GM18517 (cell line): ENCODE data around the gene NR1I2.

Experiments used
- ATAC-seq: cut with Tn5 transposase; IDR thresholded peaks from one replicate; pipeline ENCODE4 v1.9.1; 2021; ENCODE audit warnings: mild to moderate bottlenecking, moderate library complexity; ENCODE audit not compliant: unreplicated experiment

The NR1I2 gene

GRCh38 chr3:119778811-119779210 is 3.1 kb upstream of the NR1I2 start:
- ATAC-seq = no peak

GRCh38 chr3:119779731-119780383 is 2.0 kb upstream of the NR1I2 start:
- peak; percentile 77 for ATAC-seq

GRCh38 chr3:119782460-119782859 is 559 bp downstream of the NR1I2 start:
- no peak for ATAC-seq

GRCh38 chr3:119783255-119783654 is 1.4 kb downstream of the NR1I2 start:
- no peak for ATAC-seq

- ATAC-seq = no peak
These were observed 2.0 kb downstream of the NR1I2 start for GRCh38 chr3:119783883-119784282.

GRCh38 chr3:119786409-119786808 is 4.5 kb downstream of the NR1I2 start:
- no peak for ATAC-seq

GRCh38 chr3:119790369-119790768 is 8.5 kb downstream of the NR1I2 start:
- ATAC-seq = no peak

GRCh38 chr3:119792270-119792669 is 10.4 kb downstream of the NR1I2 start:
- no peak for ATAC-seq

GRCh38 chr3:119794401-119794800 is 12.5 kb downstream of the NR1I2 start:
- ATAC-seq = no peak

- ATAC-seq = no peak
These were observed 13.2 kb downstream of the NR1I2 start for GRCh38 chr3:119794971-119795612.

GRCh38 chr3:119795849-119796248 is 13.9 kb downstream of the NR1I2 start:
- no peak for ATAC-seq

- no peak for ATAC-seq
These were observed 14.5 kb downstream of the NR1I2 start for GRCh38 chr3:119796368-119796767.

GRCh38 chr3:119796785-119797184 is 14.9 kb downstream of the NR1I2 start:
- ATAC-seq = no peak

- ATAC-seq = no peak
These were observed 18.9 kb downstream of the NR1I2 start for GRCh38 chr3:119800844-119801243.

GRCh38 chr3:119808244-119808643 is 26.3 kb downstream of the NR1I2 start:
- no peak for ATAC-seq

- ATAC-seq = no peak
These were observed 26.9 kb downstream of the NR1I2 start for GRCh38 chr3:119808843-119809242.

- ATAC-seq = peak; percentile 32
These were observed 27.5 kb downstream of the NR1I2 start for GRCh38 chr3:119809249-119810017.

- peak; percentile 84 for ATAC-seq
These were observed 28.1 kb downstream of the NR1I2 start for GRCh38 chr3:119810018-119810435.

- ATAC-seq = no peak
These were observed 30.7 kb downstream of the NR1I2 start for GRCh38 chr3:119812491-119813058.

GRCh38 chr3:119815716-119816115 is 33.8 kb downstream of the NR1I2 start:
- ATAC-seq = no peak

- ATAC-seq = no peak
These were observed 35.2 kb downstream of the NR1I2 start for GRCh38 chr3:119817071-119817470.
